GM18519 (cell line): ENCODE results near the gene CREB3.

Source experiments
- ATAC-seq: cut with Tn5 transposase; IDR thresholded peaks from one replicate; pipeline ENCODE4 v1.9.1; 2021; ENCODE audit warnings: mild to moderate bottlenecking, moderate library complexity; ENCODE audit not compliant: unreplicated experiment, low FRiP score

The CREB3 gene

DNA sequence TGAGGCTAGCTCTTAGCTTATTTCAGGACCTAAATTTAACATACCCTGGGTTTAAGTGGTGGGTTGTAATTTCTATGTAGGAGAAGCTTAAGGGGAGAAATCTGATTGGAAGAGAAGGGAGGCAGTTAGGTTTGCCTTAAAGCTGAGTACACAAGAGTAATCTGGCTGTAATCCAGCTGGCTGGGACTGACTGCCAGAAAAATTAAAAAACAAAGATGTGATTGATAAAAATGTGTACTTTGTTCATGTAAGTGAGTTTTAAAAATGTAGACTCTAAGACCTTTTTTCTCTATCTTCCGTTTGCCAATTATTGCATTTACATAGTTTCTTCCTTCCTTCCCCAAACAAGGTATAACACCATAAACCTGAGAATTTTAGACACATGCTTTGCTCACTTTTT, 39.1 kb downstream of the CREB3 start:
- ATAC-seq = no peak

DNA sequence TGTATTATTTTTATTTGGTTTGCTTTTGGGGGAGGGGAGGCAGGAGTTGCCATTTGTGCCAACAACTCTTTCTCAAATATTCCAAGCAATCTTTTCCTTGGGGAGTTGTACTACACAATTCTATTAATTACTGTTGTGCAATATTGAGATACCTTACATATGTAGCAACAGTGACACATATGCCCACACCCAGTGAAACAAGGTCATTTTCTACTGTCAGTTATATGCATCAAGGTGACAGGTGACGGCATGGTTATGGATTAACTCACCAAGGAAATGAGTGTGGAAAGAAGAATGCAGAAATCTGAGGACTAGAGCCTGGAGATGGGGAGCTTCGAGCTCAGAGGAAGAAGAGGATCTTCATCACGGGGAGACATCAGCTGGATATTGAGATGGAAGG, 39.5 kb downstream of the CREB3 start:
- ATAC-seq = no peak

DNA sequence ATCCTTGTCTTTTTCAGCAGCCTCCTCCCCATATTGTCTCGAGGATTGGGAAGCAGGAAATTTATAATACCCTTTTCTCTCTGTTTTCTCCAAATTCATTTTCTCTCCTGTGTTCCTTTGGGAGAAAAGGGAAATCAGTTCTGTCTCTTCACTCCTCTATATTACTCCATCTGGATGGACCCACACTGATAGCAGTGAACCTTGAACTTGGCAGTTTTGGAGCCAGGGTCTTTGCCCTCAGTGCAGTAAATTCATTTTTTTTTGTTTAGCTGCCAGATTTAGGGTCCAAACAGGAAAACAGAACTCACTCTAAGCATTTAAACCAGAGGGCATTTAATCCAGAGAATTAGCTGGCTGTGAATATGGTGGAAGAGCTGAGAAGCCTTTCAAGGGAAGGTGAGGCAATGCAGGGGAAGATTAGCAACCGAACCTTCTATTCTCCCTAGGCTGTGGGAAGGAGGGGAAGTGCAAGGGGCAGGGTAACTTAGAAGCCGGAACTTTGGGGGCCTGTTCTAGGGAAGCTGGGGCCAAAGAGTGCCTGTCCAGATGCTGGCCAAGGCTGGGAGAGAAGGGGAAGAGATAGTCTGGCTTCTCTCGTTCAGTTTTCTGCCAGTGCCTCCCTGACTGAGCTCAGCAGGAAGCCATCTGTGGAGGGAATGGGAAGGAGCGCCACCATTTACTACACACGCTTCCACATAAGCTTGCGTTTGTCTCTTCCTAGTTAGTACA, 42.6 kb downstream of the CREB3 start:
- no peak for ATAC-seq

- no peak for ATAC-seq
Measured at GRCh38 chr9:35776018-35776417, 43.6 kb downstream of the CREB3 start.

- ATAC-seq = no peak
Measured at GRCh38 chr9:35778496-35778895, 46.0 kb downstream of the CREB3 start.

DNA sequence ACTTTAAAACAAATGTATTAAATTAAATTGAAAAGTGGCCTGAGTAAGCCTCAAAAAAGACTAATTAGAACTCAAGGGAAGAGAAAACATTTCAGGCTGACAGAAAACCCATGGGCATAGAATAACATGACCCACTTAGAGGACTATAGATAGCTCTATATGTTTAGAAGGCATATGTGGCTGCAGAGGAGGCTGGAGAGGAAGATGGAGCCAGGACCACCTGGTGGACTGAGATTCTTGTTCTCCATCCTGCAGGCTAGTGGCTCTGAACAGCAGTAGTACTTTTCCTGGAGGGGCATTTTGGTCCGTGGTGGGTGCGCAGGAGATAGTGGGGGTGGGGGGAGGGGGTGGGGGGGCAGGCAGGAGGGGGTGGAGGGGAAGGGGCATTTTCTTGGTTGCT, 48.6 kb downstream of the CREB3 start:
- ATAC-seq = no peak

DNA sequence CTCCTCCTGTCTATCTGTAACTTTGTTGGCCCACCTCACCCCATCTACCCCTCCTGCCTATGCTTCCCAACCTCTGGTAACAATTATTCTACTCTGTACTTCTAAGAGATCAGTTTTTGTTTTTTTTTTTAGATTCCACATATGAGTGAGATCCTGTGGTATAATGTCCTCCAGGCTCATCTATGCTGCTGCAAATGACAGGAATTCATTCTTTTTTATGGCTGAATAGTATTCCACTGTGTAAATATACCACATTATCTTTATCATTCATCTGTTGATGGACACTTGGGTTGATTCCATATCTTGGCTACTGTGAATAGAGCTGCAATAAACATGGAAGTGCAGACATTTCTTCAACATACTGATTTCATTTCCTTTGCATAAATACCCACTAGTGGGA, 51.0 kb downstream of the CREB3 start:
- ATAC-seq = no peak
